Myocyte (in vitro differentiated cells): Measurements from ENCODE around the gene ELFN1. TPM values are rescaled to one million over a fixed set of nuclear protein-coding genes. Genes with fewer than 3 reads are reported as not detected.

Experiments
- DNase-seq: peaks from one replicate; pipeline ENCODE4 v3.0.0-alpha.2; 2012; ENCODE audit warnings: low read depth
- total RNA-seq: library from RNA; depleted of rRNA; stranded (reverse); fragments of >200 nt; gene quantifications from 2 replicates; pipeline ENCODE4 v1.2.3, GENCODE V29; 2014

The ELFN1 gene
- total RNA-seq, 1 donor from 2014 or later = not detected

DNA sequence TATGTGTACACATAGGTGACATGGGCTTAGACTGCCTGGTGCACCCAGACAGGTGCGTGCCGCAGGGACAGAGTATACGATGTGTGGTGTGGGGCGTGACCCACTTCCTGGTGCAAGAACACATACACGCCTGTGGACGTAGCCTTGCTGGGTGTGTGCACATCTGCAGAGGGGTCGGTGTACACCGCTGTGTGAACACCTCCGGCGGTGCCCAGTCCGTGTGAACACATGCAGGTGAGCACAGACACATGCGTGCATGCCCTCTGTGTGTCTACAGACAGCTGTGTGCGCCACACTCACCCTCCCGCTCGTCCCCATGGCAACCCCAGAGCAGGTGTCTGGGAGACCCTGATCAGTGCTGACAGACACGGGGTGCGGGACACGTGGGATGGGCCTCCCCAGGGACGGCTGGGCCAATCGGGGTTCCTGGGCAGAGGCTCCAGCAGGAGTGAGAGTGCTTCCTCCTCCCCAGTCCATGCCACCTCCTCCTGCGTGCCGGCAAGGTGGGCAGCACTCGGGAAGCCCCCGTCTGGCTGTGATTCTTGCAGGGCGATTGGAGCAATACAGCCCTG is 23.4 kb downstream of the ELFN1 start:
- DNase-seq = peak; percentile 45

DNA sequence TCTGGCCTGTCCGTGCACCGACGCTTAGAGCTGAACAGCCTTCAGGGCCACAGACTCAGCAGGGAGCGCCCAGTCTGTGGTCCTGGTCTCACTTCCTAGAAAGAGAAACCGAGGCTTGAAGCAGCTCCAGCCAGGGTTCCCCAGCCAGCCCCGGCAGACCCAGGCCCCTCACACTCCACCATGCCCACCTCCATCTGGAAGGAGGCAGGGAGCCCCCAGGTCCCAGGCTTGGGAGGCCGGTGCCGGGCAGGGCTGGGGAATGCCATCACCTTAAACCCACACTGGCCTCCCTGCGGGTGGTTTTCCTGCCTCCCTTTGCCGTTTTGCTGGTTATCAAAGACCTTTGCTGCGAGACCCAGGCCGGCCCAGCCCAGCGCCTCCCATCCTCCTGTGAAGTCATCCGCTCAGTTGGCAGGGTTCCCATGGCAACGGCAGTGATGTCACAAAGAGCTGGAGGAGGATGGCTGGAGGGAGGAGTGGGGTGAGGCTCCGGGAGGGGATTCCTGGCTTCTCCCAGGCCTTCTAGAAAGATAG is 24.0 kb downstream of the ELFN1 start:
- peak; percentile 53 for DNase-seq

DNA sequence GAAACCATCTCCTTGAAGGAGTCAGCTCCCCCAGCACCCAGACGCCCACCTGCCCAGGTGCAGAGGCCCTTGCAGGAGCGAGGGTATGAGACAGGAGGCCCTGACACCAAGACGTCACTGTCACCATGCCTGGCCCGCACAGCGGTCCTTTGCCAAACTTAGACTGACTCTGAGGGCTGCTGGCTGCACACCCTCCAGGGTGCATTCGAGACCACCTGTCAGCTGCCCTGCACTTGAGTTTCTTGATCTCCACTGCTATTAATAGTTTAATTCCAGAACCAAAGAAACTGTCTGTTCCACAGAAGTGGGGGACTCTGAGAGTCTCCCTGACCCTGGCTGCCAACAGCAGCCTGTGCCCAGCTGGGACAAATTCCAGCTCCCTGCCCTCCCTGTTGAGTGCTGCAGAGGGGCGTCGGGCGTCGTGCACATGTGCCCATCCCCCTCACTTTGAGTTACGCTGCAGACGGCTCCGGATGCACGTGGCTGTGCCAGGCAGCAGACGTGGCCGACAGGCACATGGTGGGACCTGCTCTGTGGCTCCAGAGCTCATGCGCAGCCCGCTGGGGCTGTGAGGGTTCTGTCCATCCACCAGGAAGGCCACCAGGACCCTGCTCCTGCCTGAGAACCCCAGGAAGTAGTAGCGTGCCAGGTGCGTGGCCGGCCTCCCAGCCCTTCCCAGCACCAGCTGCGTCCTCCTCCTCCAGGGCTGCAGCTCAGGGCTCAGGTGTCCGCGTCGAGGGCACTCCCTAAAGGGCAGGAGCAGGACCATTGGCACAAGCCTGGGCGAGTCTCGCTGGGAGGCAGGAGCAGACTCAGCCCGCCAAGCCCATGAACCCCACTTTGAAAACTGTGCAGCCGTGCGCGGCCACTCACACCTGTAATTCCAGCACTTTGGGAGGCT is 24.8 kb downstream of the ELFN1 start:
- DNase-seq = peak; percentile 60

DNA sequence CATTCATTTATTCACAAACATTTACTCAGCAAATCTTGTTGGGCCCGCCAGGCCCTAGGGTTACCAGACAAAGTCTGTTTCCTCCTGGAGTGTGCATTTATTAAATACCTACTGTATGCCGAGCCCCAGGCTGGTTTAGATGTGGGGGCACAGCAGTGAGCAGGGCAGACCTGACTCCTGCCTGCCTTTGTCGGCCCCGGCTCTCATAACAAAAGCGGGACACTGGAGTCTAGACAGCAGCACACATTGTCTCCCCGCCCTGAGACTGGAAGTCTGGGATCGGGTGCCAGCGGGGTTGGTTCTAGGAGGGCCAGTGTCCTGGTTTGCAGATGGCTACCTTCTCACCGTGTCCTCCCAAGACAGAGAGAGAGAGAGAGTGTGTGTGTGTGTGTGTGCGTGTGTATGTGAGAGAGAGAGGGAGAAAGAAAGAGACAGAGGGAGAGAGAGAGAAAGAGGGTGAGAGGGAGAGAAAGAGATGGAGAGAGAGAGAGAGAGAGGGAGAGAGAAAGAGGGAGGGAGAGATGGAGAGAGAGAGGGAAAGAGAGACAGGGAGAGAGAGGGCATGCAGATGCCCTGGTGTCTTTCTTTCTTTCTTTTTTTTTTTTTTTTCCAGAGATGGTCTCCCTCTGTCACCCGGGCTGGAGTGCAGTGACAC is 25.9 kb downstream of the ELFN1 start:
- DNase-seq = no peak

DNA sequence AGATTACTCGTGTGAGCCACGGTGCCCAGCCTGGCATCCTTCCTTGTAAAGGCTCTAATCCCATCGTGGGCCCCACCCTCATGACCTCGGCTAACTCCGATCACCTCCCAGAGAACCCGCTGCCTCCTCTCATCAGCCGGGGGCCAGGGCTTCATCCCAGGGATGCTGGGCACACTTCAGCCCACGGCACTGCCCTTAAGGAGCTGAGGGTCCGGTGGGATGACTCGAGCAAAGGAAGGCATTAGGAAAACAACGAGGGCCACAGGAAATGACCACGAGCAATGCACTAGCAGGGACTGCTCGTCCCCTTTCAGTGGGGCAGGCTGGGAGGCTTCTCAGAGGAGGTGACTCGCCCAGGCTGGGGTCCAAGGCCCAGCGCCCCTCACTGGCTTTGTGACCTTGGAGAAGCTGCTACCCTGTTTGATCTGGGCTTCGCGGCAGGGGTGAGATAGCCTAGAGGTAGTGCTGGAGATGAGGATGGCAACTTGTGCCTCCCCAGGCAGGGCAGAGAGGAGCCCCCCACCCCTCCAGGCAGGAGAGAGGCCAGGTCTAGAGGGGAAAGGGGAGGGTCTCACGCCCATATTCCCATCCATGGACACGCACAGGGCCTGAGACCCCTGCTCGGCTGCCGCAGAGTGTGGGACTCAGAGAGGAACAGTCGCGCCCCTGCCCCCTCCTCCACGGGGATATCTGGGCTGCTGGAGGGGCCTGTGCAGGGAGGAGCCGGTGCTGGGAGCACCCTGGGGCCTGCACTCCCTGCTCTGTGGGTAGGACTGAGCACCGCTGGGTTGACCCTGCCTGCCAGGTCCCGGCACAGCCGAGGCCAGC is 26.8 kb downstream of the ELFN1 start:
- no peak for DNase-seq

DNA sequence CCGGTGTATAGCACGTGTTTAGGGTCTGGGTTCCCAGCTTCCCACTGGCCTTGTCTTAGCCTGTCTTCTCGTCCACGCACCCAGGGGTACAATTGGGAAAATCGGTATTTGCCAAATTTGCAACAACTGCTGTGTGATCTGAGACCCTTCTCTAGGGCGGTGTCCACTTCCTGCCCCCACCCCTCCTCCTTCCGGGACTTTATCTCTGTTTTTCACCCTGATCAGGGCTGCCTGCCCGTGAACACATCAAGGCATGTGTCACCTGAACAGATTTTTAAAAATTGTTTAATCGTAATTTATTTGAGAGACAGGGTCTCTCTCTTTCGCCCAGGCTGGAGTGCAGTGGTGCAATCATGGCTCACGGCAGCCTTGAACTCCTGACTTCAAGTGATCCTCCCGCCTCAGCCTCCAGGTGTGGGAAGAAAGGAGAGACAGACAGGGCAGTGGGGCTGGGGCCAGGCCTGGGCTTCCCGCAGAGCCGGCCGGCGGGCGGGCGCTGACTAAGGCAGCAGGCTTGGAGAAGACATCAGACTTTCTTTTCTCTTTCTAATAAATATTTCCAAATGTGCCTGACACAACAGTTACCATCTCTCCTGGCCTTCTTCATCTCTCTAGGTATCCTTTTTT is 27.5 kb downstream of the ELFN1 start:
- no peak for DNase-seq

DNA sequence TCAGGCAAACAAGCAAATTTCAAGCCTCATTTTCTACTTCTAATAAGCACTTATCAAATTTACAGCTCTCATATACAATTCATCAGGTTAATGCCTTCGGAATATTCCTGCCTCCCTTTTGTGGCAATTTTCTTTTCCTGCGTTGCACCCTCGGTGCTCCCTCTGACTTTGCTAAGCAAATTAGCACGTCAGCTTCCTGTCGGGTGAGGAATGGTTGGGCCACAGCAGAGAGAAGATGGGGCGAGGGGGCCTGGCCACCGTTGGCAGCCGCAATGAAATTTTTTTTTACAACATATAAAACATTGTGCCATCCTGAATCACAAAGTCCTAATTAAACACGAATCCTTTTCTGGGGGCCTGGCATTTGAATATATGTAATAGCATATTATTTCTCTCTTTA is 28.1 kb downstream of the ELFN1 start:
- no peak for DNase-seq

DNA sequence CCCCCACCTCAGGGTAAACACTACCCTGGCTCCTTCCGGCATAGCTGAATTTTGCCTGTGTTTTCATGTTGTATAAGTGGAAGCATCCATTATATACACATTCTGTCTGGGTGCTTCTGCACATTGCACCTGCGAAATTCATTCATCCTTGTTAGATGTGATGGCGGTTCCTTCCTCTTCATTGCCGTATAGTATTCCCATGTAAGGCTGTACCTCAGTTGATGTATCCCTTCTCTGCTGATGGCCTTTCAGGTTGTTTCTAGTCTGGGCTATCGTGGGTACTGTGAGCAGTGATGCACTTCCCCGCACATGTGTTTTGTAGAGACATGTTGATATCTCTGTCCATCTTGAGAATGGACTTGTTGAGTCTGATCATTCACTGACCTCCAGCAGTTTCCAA is 28.9 kb downstream of the ELFN1 start:
- no peak for DNase-seq

DNA sequence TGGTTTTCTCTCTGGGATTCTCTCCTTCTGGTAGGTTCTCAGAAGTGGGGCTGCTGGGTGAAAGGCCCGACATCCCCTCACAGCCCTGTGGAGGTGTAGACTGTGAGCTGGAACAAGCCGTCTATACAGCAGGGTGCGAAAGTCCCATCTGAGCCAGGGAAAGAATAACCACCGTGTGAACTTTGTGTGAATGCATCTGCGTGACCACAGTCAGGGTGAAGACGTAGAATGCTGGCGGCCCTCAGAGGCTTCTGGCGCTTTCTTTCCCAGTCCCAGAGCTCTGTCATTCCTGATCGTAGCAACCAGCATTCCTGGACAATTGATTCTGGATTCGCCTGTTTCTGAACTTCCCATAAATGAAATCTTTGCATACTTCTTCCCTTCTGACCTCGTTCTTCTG is 30.0 kb downstream of the ELFN1 start:
- no peak for DNase-seq

DNA sequence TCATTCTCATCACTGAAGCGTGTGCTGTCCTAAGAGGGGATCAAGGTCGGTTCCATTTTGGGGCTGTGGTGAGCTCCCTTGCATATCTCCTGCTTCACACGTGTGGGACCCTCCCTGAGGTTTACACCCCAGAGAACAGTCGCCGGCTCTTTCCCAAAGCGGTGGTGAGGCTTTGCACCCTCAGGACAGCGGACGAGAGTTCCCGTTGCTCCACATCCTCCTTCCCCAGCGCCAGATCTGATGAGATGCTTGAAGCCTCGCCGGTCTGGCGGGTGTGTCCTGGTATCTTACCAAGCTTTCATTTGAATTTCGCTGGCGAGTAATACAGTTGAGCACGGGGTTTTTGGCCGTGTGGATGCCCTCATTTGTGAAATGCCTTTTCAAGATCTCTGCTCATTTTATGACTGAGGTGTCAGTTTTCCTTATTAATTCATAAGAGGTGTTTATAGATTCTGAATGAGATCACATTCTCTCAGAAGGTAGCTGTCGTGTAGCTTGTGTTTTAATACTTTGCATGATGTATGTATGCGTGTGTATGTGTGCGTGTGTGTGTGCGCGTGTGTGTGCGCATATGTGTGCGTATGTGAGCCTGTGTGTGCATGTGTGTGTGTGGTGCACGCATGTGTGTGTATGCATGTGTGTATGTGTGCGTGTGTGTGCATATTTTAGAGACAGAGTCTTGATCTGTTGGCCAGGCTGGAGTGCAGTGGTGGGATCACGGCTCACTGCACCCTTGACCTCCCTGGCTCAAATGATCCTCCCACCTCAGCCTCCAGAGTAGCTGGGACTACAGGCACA is 30.7 kb downstream of the ELFN1 start:
- no peak for DNase-seq

DNA sequence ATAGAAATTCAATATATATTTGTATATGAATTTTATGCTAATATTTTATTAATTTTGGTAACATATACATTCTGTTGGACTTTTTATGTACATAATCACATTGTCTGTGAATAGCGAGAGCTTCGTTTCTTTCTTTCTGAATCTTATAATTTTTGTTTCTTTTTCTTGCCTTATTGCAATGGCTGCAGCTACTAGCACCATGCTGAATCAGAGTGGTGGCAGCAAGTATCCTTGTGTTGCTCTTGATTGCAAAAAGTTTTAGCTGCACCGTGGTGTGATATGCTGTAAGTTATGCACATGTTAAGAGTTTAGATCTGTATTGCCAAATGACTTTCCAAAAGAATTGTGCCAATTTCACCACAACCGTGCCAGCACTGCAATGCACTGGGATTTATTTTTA is 32.6 kb downstream of the ELFN1 start:
- no peak for DNase-seq

DNA sequence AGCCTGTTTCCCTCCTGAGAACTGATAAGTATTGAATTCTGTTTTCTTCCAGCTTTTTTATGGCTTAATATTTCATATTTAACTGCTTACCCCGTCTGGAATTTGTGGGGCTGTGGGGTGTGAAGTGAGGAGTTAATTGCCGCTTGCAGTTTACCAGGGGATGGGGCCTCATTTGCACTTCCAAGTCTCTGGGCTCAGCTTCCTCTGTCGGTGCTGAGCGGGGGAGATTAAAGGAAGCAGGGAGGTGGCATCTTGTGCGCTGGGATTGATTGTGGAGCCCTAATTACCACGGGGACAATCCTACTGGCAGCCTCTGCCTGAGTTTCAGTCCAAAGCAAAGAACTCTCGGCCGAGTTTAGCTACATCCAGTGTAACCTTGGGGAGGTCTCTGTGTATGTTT is 33.4 kb downstream of the ELFN1 start:
- DNase-seq = no peak

DNA sequence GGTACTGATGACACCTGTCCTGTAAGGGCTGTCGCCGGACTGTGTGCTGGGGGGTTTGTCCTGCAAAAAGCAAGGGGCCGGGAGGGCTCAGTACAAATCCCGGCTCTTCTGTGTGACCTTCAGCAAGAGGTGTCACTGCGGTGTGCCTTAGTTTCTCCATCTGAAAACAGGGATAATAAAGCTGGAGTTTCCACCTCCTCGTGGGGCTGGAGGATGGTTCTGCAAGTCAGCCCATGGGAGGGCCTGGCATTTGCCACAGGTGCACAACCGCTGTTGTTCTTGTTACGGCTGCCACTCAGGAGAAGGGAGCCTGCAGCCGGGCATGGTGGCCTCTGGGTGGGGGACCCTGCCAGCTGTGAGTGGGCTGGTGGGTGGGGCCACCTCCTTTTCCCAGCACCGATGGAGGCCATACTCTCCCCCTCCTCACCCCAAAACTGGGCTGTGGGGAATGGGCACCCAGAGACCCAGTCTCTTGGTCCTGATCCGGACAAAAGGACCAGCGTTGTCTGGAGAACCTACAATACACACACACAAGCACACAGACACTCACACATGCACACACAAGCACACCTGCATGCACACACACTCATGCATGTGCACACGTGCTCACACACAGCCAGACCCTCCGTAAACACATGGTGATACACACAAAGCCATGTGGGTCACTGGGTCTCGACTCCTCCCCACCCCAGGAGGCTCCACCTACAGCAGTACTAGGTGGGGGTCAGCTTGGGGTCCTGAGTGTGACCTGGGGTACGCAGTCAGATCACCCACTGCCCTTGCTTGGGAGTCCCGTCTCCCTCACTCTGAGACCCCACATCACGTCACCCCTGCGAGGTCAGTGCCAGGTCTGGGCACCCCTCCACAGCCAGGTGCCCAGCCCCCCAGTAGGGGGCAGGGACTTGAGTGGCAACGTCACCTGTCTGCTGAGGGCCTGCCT is 34.1 kb downstream of the ELFN1 start:
- no peak for DNase-seq

DNA sequence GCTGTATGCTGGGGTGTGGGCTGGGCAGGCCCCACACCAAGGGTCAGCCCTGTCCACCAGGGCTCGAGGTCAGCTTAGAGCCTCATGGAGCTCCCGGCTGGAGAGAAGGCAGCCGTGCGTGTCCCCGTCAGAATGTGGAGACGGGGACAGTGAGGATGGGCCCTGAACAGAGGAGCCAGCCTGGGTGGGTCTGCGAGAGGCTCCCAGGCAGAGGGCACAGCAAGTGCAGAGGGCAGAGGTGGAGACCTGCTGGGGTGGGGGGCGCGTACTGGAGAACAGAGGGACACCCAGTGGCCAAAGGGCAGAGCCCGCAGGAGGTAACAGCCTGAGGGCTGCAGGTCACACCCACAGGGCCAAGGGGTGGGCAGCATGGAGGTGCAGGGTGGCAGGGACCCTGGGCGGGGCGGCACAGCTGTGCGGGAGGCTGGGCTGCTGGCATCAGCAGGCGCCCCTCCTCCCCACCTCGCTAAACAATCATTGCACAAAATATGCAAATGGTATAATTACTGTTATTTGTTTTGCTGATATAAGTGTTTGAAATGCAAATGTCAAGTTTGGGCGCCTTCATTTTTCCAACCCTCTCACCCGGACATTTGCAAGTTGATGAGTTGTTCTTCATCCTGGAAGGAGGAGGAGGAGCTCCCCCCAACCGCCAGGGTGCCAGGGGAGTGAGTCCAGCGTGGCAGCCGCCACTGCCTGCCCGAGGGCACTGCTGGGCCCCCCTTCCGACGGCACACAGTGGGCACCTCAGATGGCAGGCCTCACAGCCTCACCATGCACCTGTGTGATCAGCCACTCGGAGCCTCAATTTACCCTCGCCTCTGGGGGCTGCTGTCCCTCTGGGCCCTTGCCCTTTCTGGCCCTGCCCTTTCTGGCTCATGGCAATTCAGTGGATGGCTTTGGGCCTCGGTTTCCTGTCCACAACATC is 35.0 kb downstream of the ELFN1 start:
- DNase-seq = no peak

DNA sequence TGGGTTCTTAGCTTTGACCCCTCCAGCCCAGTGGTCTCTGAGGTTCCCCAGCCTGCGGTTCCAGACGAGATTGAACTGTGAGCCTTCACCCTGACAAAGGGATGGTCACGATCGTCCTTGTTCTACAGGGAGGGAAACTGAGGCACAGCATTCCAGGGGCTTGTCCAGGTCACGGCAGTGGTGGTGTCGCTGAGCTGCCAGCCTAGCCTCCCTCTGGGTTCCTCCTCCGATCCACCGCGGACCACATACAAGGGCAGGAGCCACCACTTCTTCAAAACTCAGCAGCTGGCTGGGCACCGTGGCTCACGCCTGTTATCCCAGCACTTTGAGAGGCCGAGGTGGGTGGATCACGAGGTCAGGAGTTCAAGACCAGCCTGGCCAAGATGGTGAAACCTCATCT is 35.8 kb downstream of the ELFN1 start:
- DNase-seq = no peak

DNA sequence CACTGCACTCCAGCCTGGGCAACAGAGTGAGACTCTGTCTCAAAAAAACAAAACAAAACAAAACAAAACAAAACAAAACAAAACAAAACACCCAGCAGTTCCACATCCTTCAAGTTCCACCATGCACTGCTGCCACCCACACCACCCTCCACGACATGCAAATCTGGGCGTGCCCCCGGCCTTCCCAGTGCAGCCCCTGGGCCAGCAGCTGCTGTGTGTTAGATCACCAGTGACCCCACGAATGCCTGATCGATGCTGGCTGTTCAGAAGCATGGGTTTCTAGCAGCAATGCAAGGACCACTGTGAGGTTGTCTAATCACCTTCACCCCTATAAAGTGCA is 36.3 kb downstream of the ELFN1 start:
- DNase-seq = no peak

DNA sequence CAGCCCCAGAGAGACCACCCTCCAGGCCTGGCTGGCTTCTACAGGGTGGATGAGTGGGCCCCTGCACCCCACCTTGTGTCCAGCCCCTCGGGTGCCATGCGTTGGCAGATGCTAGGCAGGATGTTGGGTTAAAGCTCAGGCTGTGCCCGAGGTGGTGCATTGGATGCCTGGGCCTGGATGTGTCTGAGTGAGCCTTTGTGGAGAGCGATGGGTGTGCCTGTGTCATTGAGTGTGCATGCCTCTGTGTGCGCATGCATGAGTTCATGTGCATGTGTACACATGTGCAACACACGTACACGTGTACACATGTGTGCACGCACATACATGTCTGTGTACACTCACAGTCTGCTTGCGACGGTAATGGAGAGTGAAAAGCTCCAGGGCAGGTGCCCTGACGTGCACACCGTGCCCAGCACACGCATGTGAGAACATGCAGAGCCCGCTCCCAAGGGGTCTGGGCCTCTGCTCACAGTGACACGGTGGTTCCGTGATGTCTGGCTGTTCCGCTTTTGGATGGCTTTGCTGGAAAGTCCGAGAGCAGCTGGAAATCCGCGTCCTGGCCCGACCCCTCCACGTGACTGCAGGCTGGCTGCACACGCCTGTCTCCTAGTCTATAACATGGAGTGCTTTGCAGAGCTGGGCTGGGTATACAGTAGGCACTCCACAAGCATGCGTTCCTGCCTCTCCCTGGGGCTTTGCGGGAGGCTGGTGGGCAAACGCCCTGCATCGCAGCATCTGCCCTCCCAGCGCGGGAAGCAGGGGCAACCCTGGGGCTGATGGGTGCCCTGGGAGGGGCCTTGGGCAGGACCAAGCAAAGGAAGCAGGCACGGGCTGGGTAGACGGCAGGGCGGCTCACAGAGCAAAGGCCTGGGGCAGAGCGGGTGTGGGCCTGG is 36.9 kb downstream of the ELFN1 start:
- no peak for DNase-seq
